GM12874 (cell line): ENCODE measurements around the gene FAM234B.

Source experiments
- CTCF ChIP-seq: IDR thresholded peaks from 2 replicates; pipeline ENCODE4 v1.5.1; 2011; ENCODE audit warnings: low read depth, mild to moderate bottlenecking, control low read depth, low read length, moderate library complexity; ENCODE audit not compliant: insufficient read depth

Gene FAM234B

GRCh38 chr12:13117029-13117428 is 72.8 kb downstream of the FAM234B start:
- TF ChIP-seq CTCF: no peak

GRCh38 chr12:13119826-13120225 is 75.6 kb downstream of the FAM234B start:
- TF ChIP-seq CTCF: no peak

- TF ChIP-seq CTCF: no peak
Observed at GRCh38 chr12:13120413-13120812, 76.2 kb downstream of the FAM234B start.

GRCh38 chr12:13121568-13121967 is 77.4 kb downstream of the FAM234B start:
- no peak for TF ChIP-seq CTCF

GRCh38 chr12:13124656-13125505 is 80.7 kb downstream of the FAM234B start:
- TF ChIP-seq CTCF: no peak

GRCh38 chr12:13125996-13126395 is 81.8 kb downstream of the FAM234B start:
- TF ChIP-seq CTCF: no peak

- TF ChIP-seq CTCF: no peak
Observed at GRCh38 chr12:13126494-13126893, 82.3 kb downstream of the FAM234B start.
